GM21526 (cell line): ENCODE measurements around the gene NAA80.

ENCODE experiments used
- ATAC-seq: cut with Tn5 transposase; IDR thresholded peaks from one replicate; pipeline ENCODE4 v1.9.1; 2021; ENCODE audit warnings: moderate library complexity; ENCODE audit not compliant: unreplicated experiment, low FRiP score

NAA80 gene

DNA sequence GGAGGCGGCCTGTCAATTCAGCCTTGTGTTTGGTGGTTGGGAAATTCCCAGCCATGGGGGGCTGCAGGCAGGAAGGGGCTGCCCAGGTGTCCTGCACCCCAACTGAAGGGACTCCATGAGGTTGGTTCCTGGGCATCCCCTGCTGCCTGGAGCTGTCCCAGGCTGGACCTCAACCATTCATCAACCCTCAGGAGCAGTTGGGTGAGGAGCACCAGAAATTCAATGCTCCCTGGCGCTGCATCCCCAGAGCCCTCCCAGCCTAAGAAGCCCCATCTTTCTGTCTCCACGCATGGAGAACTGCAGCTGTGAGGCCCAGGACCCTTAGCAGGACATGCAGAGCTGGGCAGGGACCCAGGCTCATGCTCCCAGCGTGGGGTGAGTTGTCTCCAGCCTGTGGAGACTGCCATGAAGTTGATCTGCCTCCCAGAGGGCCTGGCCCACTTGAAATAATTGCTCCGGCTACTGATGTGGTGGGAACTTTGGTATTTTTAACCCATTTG is 38.2 kb downstream of the NAA80 start:
- no peak for ATAC-seq

DNA sequence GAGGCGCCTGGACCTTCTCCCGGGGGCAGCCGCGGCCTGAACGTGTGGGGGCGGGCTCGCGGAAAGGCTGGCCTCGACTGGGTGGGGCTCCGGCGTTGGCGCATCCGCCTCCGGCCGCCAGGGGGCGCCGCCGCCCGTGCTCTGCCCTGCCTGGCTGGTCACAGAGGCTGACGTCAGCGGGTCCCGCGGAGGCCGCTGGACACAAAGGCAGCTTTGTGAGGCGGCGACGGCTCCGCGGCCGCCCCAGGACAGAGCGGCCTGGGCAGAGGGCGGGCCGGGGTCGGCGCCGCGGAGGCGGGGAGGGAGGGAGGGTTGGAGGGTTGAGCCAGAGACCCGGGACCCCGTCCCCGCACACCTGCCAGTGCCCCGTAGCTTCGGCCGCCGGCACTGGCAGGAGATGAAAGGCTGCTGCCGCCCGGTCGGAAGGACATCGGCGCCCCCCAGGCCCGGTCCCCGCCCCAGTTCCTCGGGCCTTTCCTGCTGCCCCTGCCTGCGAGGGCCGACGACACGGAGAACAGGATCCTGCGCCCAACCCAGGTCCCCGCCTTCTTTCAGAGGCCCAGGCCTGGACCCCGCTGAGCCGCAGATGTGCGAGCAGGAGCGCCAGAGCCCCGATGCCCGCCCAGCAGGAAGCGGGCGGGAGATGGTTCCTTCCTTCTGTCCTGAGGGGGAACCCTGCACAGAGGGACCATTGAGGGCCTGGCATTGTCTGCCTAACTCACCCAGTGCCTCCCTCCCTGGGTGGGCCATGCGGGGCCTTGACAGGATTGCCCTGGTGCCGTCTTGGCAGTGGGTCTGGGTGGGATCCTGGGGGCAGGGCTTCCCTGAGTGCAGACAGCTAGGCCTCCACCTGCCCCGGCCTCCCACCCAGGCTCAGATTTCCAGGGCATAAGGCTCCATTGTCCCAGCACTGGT is 38.9 kb downstream of the NAA80 start:
- ATAC-seq, result peak; percentile 64

DNA sequence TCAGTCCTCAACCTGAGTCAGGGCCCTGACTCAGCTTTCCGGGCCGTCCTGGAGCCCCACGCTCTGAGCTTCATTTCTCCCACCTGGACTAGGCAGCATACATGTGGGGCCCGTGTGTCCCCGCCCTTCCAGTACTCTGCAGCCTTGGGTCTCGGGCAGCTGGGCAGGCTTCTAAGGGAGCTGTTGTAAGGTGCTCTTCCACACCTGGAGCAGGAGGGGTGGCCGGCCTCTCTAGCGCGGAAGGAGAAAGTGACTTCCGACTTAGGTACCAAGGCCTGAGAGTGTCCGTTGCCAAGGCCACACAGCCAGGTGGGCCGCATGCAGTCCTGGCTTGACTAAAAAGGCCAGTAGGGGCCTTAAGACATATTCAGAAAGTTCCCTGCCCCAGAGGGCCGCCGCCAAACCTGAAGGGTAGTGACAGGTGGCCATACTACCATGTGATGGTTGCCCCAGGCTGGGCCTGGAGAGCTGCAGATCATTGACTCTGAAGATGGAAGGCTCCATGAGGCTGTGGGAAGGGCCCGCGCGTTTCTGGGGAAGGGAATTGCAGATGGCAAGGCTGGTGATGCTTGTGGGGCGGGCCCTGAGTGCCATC is 39.7 kb downstream of the NAA80 start:
- ATAC-seq, result peak; percentile 19

DNA sequence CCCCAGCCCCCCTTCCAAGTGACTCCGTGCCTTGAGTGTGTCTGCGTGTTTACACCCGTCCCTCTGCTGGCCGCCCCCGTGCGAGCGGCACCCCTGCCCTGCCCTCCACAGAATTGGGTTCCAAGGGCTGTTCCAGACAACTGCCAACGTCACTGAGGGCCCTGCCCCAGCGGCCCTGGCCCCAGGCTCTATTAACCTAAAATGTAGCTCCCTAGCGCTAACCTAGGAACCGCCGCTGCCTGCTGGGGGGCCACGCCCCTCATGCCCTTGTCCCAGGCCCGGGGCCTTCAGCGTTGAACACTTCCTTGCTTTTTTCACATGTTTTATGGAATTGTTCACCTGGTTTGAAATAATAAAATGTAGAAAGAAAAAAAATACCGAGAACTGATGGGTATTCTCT is 40.2 kb downstream of the NAA80 start:
- no peak for ATAC-seq

DNA sequence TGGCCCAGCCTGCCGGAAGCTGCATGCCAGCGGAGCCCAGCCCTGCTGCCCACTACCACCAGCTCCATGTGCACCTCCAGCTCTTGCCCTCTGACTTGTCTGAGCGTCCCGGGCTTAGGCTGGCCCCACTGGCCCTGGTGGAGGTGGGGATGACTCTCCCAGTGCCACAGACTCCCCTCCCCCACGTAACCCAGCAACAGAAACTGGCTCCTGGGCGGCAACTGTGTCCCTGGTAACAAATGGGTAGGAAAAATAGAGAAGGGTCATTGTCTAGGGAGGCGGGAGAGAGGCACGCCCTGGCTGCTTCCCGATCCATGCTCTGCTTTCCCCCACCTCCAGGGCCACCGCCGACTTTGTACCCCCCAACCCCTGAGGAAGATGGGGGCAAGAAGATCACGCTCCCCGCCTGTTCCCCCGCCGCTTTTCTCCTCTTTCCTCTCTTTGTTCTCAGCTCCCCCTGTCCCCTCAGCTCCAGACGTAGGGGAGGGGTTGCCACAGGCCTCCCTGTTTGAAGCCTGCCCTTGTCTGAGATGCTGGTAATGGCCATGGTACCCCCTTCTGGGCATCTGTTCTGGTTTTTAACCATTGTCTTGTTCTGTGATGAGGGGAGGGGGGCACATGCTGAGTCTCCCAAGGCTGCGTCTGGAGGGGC is 41.0 kb downstream of the NAA80 start:
- no peak for ATAC-seq

DNA sequence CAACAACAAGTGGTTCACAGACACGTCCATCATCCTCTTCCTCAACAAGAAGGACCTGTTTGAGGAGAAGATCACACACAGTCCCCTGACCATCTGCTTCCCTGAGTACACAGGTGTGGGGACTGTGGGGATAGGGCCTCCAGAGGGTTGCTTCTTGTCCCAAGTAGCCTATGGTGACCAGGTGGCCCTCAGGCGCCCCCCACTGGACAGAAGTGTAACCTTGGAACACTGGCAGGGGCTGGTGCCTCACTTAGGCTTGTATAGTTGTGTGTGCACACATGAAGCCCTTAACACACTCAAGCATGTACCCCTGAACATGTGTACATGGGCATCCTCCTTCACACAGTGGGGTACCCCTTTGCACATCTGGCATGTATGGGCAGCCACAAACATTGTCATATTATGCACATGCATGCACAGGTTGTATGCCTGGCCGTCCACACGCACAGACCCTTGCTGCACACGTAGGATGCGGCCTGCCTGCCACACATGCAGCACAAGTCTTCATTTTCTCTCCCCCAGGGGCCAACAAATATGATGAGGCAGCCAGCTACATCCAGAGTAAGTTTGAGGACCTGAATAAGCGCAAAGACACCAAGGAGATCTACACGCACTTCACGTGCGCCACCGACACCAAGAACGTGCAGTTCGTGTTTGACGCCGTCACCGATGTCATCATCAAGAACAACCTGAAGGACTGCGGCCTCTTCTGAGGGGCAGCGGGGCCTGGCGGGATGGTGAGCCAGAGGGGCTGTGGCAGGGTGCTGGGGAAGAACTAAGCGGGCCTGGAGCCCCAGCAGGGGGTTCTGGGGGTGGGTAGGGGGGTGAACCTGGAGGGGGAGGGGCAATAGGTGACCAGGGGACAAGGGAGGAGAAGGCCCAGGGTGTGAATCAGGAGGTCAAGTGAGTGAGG is 42.0 kb downstream of the NAA80 start:
- no peak for ATAC-seq

DNA sequence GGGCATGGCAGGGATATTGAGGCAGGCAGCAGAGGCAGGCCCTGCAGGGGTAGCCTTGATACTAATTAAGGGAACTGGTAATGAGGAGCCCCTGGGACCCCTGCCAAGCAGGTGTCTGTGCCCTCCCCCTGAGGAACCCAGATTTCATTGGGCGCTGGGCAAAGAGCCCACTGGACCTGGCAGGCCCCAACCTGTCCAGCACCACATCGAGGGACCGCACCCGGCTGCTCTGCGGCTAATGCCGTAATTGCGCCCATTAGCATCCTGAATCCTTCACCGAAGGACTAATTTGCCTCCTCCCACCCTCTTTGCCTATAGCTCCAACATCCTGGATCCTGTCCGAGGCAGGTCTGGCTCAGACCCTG is 44.0 kb downstream of the NAA80 start:
- ATAC-seq, result no peak

DNA sequence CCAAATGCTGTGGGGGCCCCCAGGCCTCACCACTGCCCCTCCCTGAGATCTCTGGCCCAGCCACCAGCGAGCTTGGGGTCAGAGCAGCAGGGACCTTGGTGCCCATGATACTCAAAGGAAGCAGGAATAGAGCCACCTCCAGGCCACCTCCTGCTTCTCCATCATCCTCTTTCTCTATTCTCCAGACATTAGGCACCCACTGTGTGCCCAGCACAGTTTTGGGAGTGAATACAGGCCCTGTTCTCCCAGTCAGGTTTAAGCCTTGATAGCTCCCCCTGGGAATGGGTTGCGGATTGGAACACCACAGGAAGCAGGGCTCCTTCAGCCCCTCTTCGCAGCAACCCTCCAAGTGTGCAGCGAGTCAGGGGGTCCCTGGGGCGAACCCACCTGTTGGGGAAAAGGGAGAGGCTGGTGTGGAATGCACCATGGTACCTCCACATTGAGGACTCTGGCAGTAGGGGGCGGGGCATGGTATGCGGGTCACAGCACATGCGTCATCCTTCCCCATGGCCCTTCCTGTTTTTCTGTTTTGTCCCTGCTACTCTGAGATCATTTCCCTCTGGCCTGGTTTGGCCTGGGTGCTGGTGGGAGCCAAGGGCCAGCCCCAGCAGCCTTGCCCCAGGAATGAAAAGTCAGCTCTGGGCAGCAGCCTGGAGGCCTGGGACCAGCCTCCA is 44.5 kb downstream of the NAA80 start:
- ATAC-seq, result no peak

DNA sequence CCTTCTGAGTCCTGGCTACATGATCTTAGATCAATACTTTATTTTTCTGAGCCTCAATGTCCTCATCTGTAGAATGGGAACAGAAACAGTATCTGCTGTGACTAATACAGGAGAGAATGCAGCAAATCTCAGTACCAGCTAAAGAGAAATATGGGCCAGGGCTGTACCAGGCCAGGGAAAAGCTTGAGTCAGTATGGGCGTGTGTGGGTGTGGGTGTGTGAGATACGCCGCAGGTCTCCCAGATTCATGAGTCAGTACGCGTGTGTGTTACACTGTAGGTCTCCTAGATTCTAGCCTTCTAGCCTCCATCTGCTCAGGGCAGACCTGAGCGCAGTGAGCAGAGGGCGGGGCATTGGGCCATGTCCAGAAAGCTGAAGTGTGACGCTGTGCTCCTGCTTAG is 48.0 kb downstream of the NAA80 start:
- no peak for ATAC-seq

DNA sequence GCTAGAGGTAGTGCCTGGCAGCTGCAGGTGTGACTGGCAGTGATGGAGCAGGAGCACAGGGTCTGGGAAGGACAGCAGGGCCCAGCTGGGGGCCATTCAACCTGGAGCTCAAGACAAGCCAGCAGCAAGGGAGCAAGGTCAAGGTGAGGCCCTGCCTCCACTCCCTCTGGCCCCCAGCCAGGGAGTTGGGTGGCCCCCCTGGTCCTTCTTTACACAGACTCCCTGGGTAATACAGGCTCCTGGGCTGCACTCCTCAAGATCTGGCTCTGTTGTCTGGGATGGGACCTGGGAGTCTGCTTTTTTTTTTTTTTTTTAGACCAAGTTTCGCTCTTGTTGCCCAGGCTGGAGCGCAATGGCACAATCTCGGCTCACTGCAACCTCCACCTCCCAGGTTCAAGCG is 48.7 kb downstream of the NAA80 start:
- no peak for ATAC-seq

DNA sequence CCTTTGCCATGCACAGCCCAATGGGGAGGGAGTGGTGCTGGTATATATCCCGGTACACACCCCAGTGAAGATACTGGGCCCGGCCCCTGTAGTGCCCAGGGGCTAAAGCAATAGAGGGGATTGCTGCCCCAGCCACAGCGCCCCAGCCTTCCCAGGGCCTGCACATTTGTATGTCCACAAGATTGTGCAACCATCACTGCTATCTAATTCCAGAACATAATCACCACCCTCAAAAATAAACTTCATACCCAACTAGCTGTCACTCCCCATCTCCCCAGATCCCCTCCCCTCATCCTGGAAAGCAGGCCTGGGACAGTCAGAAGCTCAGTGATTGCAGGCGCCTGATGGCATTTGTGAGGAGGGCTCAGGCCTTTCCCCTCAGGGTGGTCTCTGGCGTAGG is 49.7 kb downstream of the NAA80 start:
- no peak for ATAC-seq

DNA sequence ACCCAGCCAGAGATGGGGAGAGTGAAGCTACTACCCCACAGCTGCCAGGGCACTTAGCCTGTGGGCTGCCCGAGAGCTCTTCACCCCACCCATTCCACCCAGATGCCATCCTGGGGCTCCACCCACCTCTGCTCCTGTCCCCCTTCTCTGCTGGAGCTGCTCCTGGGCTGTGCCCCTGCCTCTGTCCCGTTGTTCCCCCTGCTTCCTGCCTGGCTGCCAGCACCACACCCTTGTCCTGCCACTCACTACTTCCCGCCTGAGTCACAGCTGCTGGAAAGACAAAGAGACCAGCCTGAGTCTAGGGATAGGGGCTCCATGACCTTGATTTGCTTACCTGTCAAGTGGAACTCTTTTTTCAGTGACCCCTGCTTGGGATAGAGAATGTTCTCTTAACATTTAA is 50.8 kb downstream of the NAA80 start:
- ATAC-seq, result no peak

DNA sequence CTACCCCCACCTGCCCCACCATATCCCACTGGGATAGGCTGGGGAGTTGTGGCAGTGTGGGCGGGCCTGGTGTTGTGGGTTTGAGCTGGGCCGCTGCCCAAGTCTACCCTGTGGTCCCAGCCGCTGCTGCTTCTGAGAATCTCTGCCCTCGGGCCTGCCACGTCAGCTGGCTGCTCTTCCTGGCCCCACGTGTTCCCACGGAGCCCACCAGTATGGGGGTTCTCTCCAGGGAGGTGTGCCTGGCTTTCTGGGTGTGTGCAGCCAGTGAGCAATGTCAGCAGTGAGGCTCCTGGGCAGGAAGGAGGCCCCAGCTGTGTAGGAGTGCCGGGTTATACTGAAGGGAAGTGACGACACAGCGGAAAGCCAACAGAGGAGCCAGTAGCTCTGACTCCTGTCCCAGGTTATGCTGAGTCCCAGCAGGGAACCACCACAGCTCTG is 52.7 kb downstream of the NAA80 start:
- ATAC-seq, result peak; percentile 31
